ENCODE results near the gene SMYD3. TPM values are rescaled to one million over a fixed set of nuclear protein-coding genes. Genes with fewer than 3 reads are reported as not detected.
A peak's percentile ranks its signal among the peaks of the same experiment; 100 is the strongest.
"Not testable (repeated sequence)": the region's sequence is repeated elsewhere in the genome, so short reads cannot be mapped to it uniquely, and the experiment has no call there.

The SMYD3 gene
- polyA plus RNA-seq, 12 donors = 7.7 to 11.6 (median 9.9) TPM; not detected in 2

GRCh38 chr1:245843101-245843500 lies 664.0 kb downstream of the SMYD3 start:
- no peak for DNase-seq

- no peak for DNase-seq
Observed at GRCh38 chr1:245842106-245842505, 665.0 kb downstream of the SMYD3 start.

DNA sequence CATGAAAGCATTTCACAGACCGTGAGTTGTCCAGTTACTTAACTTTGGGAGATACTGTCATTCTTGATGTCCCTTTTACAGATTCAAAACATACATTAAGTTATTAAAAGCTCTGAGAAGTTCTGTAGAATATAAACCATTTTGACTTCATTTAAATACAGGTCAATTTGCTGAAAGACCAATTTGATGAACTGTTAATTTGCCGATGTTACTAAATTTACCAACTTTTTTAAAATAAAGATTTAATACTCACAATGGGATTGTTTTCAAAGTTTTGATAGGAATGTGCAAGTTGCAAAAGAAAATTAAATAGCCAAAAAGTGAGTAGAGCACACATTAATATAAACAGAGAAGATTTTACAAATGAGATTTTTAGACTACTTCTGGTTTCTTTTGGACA lies 666.1 kb downstream of the SMYD3 start:
- DNase-seq = no peak

GRCh38 chr1:245837718-245838117 lies 669.4 kb downstream of the SMYD3 start:
- no peak for DNase-seq

DNA sequence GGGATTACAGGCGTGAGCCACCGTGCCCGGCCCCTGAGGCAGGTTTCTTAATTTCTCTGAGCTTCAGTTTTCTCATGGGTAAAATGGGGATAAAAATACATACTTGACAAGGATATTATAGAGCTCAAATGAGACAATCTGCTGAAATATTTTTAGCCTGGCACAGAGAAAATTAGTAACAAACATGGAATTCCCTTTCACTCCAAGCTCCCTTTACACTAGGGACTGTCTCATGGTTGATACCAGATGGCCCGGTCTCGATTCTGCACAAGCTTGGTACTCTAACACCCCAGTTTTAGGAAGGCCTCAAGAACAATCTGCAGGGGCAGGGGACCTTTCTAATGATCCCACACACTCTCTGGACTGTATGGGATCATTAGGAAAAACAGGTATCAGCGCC lies 671.7 kb downstream of the SMYD3 start:
- no peak for DNase-seq

DNA sequence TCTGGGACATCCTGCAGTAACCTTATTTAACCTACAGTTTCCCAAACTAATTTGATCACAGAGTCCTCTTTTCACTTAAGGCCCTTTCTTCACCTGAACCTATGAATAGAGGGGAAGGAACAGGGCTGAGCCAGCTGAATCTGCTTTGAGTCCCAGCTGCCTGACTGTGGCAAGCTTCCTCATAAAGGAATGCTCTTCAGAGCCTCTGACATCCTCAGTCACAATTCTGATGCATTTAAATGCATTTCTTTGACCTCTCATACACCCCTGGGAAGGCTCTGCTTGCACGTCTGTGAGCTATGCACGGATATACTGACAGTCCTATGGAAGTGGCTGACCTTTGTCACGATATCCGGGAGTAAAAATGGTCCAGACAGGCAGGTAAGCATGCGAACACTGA lies 673.1 kb downstream of the SMYD3 start:
- DNase-seq = no peak

- no peak for DNase-seq
Observed at GRCh38 chr1:245832771-245833527, 674.1 kb downstream of the SMYD3 start.

- DNase-seq = no peak
Observed at GRCh38 chr1:245831518-245831917, 675.6 kb downstream of the SMYD3 start.

DNA sequence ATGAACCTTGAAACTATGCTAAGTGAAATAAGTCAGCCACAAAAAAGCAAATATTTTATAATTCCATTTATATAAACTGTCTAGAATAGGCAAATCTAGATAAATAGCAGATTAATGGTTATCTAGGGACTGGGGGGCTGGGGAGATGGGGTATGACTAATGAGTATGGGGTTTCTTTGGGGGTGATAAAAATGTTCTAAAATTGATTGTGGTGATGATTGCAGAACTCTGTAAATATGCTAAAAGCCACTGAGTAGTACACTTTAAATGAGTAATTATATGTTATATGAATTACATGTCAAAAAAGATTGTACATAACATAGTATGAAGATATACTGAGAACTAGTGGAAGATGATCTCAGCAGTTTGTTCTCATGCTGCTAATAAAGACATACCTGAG lies 677.3 kb downstream of the SMYD3 start:
- DNase-seq = no peak

DNA sequence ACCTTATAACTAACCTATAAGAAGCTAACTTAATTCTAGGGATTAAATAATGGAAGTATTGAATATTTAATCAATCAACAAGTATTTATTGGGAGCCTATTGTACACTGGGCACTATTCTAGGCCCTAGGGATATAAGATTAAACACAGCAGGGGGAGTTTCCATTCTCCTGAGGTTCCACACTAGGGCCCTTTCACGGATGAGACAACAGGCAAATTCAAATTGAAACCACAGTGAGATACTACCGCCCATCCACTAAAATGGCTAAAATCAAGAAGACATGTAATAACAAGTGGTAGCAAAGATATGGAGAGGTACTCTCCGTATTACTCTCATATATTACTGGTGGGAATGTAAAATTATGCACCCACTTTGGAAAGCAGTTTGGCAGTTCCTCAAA lies 677.9 kb downstream of the SMYD3 start:
- DNase-seq = no peak

GRCh38 chr1:245827301-245827700 lies 679.8 kb downstream of the SMYD3 start:
- DNase-seq = no peak

- no peak for DNase-seq
Observed at GRCh38 chr1:245825128-245825901, 681.8 kb downstream of the SMYD3 start.

- DNase-seq = peak; percentile 9
Observed at GRCh38 chr1:245823408-245824147, 683.5 kb downstream of the SMYD3 start.

- no peak for DNase-seq
Observed at GRCh38 chr1:245822996-245823395, 684.1 kb downstream of the SMYD3 start.

GRCh38 chr1:245818363-245818762 lies 688.7 kb downstream of the SMYD3 start:
- not testable (repeated sequence) for DNase-seq

DNA sequence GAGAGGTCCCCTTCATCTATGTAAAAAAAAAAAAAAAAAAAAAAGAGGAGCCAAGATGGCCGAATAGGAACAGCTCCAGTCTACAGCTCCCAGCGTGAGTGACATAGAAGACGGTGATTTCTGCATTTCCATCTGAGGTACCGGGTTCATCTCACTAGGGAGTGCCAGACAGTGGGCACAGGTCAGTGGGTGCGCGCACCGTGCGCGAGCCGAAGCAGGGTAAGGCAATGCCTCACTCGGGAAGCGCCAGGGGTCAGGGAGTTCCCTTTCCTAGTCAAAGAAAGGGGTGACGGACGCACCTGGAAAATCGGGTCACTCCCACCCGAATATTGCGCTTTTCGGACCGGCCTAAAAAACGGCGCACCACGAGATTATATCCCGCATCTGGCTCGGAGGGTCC lies 690.6 kb downstream of the SMYD3 start:
- DNase-seq = not testable (repeated sequence)

GRCh38 chr1:245814651-245815050 lies 692.4 kb downstream of the SMYD3 start:
- DNase-seq = no peak

GRCh38 chr1:245812278-245812677 lies 694.8 kb downstream of the SMYD3 start:
- no peak for DNase-seq

DNA sequence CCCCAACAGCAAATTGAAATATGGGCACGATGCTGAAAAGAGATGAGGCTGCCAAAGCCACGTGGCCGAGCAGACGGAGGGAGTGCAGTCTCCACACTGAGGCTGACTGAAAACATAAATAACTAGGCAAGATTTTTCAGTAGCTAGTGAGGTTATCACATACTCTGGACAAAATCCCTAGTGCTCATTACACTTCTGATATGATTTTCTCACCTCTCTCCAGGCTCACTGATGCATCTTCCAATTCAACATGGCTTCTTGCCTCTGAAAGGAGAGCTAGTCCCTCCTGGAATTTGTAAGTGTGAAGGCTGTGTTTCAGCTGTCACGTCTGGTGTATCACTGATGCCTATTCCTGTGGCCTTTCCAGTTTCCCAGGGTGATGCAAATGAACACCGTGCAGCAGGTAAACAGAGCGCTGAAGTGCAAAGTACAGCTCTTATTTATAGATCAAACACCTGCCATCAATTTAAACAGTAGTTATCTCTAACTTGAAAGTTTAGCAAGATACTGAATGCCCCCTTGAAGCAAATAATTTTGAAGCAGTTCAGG lies 696.2 kb downstream of the SMYD3 start:
- no peak for DNase-seq

DNA sequence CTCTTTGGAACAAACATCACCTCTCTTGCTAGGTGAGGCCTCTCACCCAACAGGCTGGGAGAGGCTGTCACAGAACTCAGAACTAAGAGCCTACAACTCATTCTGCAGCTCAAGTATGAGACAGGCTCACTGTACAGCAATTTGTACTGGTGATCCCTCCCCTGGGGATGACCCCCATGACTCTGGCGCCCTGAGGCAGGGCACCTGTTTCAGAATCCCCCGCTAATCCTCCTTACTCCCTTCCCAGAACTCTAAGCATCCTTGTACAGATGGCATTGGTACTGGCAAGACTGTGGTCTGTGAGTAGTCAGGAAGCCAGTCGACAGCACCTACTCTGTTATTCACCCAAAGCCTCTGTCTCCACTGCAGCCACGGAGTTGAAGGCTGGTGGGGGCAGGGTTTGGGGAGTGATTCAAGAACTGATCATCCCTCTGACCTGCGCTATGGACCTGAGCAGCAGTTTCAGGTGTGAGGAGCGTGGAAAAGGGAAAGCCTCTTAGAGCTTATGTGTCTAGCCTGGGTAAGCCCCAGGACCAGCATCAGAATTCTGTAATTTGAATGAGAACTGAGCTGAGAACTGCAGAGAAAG lies 696.8 kb downstream of the SMYD3 start:
- DNase-seq = no peak

- no peak for DNase-seq
Observed at GRCh38 chr1:245809361-245809760, 697.7 kb downstream of the SMYD3 start.
